ENCODE data around the gene GNAL.
"Not testable (repeated sequence)": the region's sequence is repeated elsewhere in the genome, so short reads cannot be mapped to it uniquely, and the experiment has no call there.

The GNAL gene

DNA sequence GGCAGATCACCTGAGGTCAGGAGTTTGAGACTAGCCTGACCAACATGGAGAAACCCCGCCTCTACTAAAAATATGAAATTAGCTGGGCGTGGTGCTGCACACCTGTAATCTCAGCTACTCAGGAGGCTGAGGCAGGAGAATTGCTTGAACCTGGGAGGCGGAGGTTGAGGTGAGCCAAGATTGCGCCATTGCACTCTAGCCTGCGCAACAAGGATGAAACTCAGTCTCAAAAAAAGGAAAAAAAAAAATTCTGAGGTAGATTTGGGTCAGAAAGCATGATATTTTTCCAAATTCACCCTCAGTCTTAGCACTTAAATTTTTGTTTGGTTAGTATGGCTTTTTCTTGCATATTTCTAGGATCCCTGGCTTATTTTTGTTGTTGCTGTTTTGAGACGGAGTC, 165.5 kb downstream of the GNAL start:
- not testable (repeated sequence) for DNase-seq

DNA sequence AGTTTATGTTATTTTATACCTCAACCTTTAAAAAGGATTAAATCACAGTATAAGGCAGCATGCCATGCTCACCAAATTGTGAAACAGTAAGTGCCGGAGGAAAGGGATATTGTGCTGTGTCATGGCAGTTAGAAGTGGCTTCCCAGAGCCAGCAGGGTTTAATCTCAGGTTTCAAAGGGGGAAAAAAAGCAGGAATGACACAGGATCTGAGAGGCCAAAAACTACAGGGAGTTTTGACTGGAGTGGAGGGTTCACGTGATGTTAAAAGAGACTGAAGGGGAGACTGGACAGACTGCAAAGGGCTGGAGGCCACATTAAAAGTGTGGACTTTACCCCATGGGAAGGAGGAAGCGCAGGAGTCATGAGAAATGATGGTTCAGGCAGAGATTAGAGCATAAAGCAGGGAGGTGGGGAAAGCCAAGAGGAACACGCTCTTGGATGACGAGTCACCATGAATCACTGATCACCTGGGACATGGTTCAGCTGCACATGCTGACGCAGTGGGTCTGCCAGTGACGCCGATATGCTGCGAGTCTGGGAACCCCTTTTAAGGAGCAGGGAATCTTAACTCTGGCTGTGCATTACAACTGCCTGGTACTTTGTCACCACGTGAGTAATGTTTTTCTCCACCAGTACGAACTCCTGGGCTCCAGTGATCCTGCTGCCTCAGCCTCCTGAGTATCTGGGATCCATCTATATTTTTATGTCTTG, 168.3 kb downstream of the GNAL start:
- no peak for DNase-seq

DNA sequence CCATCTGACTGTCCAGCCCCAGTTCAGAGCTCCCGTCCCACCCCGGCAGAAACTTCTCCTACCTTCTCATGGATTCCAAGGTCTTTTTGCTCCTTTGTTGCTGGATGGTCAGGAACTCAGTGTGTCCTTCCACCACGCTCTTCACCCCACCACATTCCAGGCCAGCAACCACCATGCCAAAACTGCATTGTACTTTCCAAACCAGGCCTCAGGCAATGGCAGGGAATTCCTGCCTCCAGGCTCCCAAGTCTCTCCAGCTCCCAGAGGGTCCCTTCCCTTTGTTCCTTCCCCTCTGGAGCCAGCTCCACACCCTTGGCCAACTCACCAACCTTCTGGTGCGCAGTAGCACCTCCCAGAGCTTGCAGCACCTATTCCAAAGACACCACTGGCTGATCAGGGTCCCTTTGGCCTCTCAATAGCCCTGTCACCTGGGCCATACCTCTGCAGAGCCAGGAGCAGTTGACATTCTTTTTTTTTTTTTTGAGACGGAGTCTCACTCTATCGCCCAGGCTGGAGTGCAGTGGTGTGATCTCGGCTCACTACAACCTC, 170.3 kb downstream of the GNAL start:
- DNase-seq: no peak

DNA sequence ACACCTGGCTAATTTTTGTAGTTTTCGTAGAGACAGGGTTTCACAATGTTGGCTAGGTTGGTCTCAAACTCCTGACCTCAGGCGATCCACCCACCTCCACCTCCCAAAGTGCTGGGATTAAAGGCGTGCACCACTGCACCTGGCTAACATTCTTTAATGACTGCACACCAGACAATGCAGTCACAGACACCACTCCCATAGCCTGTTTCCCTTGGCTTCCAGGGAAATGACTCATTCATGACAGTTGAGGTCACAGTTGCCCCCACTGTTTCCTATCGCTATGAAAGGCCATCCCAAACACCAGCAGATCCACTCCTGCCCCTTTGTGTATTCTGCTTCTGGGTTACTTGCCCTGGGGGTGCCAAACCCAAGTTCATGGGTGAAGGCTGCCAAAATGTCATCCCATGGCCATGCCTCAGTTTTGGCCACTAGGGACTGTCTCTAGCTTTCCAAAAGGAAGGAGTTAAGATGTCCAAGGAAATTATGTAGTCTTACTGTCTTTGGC, 170.9 kb downstream of the GNAL start:
- DNase-seq: no peak

DNA sequence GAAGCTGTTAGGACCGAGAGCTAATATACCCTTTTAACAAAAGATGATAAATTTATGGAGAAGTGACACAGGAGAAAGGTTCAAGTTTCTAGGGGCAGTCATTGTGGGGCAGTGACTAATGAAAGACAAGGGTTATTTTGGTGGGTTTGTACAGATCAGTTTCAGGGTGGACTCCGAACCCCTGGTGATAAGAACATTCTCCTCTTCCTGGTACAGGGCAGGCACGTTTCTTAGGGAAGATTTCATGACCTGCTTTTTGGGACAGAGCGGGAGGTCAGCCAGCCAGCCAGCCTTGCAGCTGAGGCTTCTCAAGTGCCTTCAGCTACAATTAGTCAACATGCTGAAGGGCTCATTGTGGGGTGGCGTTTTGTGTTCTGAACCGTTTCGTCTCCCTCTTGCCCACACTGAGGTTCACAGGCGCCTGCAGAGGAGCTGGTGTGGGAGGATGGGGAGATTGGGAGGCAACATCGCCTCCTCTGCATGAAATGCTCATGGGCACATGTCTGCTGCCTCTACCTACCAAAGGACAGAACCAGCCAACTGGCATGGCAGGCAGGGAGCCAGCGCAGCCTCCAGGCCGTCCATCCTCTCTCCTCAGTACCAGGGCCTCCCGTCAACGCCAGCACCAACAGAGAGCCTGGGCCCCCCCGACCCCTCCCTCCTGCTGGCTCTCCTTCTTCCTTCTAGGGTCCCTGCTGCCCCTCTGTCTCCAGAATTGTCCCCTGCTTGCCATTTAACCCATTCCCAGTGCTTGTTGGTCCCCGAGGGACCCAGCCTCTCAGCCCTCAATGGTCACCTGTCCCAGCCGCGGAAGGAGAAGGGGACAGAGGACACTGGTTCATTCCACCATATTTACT, 171.8 kb downstream of the GNAL start:
- DNase-seq: no peak

DNA sequence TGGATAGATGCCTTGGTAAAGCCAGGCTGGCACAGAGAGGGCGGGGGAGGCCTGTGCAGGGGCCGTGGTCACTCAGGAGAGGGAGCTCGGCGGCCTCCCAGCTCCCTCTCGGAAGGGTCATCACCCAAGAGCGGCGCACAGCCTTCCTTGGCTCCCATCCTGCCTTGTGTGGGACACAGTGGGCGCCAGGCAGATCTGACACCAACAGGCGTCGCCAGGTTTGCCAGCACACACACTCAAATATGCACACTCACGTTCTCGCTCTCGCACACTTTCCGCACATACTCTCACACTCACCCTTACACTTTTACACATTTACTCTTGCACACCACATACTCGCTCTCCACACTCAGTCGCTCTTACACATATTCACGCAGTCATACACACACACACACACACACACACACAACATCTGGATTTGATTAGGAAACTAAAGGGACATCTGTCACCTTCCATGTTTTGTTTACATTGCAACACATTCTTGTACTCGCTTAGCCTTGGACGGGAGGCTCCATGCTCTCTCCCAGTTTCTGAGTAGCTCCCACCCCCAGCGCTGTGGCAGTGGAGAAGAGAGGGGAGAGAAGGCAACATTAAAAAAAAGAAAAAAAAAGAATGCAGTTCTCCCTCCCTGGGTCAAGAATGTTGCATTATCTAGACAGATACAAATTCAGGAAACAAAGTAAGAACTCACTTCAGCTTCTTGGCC, 172.7 kb downstream of the GNAL start:
- DNase-seq: no peak

DNA sequence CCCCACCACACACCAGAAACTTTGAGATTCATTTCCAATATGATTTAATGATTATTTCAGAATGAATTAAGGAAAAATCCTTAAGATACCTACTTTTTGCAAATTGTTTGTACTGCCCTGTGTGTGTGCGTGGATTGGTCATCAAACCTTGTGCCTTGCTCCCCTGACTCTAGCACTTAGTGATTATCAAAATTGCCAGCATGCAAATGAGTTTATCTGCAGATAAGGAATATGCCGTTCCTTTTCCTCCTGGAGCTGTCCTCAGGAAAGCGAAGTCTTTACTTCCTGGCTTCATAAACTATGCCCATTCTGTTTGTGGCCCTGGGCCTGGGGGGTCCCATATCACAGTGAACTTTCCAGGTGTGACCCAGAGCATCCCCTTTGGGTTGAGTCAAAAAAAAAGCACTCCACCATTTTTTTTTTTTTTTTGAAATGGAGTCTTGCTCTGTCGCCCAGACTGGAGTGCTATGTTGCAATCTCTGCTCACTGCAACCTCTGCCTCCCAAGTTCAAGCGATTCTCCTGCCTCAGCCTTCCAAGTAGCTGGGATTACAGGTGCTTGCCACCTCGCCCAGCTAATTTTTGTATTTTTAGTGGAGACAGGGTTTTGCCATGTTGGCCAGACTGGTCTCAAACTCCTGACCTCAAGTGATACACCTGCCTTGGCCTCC, 173.5 kb downstream of the GNAL start:
- DNase-seq: no peak

DNA sequence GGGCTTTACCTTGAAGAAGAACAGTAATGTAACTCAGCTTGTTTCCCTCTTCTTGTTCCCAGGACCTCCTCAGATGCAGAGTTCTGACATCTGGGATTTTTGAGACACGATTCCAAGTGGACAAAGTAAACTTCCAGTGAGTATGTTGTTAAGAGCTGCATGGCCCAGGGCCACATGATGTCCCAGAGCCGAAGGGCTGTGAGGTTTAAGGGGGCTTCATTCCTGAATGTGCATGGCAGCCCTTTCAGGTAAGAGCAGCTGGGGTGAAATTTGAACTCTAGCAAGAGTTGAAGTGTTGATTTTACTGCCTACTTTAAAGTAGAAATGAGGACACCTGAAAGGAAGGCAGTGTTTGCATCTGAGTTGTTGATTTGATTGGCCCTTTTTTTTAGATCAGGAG, 175.4 kb downstream of the GNAL start:
- no peak for DNase-seq

DNA sequence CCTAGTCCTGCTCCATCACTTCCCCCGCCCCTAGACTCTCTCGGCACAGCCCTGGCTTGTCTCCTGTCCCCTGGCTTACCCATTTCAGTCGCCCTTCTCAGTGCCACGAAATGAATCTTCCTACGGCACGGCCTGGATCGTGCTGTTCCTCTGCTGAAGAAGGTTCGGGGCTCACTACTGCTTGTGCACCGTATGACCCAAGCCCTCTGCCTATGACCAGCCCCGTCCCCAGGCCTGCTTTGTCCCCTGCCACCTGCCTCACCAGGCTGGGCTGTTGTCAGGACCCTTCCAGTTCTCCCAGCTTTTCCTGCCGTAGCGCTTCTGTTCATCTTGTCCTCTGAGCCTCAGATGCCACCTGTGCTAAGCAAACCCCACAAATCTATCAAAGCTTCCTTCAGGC, 176.0 kb downstream of the GNAL start:
- DNase-seq: no peak

DNA sequence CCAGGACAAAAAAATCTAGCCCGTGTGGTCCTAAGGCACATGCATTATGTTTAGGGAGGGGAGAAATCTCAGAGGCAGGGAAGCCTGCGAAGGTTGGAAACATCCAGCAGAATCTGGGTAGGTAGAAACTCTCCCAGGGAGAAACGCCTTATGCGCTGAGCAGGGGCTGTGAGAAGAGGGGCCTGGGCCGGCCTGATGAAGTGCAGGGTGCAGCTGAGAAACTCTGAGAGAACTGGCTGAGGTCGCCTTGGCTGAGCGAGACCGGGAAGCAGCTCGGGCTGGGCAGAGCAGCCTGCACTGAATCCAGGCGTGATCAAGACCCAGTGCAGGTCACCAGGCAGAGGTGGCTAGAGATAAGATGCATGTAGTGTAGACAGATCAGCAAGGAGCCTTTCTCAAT, 177.3 kb downstream of the GNAL start:
- DNase-seq: no peak

DNA sequence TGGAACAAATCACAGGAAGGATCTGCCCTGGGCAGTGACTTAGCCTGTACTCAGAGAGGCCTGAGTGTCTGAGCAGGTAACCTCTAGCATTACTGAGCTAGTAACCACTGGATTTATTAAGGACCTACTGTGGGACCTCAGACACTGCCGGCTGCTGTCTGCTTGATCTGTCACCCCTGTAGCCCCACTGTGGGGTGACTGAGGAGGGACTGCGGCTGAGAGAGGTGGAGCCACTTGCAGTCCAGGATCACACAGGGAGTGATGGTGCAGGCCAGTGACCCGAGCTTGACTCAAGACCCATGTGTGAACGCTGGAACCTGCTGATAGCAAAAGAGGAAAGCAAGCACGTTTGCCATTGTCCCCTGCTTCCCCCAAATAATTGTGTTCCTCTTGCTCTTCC, 177.7 kb downstream of the GNAL start:
- DNase-seq: no peak

DNA sequence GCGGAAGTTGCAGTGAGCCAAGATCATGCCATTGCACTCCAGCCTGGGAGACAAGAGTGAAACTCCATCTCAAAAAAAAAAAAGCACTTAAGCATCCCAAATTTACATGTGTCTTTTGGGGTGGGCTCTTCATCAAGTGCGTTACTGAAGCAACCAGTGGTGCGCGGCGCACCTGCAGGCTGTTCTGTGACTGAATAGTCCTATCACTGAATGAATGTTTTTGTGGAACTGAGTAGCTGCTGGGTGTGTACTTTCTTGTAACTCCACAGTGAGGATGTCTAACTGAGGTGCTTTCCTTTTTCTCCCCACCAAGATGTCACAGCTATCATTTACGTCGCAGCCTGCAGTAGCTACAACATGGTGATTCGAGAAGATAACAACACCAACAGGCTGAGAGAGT, 179.2 kb downstream of the GNAL start:
- no peak for DNase-seq

DNA sequence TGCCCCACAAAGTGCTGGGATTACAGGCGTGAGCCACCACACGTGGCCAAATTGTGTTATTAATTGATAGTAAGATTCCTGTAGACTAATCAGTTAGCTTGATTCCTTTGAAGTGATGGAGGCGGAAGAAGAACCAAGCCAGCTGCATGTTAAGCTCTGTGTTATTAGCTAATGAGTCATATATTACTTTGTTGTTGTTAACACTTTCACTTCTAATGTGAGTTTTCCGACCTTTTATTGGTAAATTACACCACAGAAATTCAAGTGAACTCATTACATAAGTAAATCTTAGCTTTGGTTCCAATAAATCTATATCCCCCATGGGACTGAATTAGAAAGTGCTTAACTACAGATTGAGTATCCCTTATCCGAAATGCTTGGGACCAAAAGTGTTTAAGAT, 182.4 kb downstream of the GNAL start:
- no peak for DNase-seq

DNA sequence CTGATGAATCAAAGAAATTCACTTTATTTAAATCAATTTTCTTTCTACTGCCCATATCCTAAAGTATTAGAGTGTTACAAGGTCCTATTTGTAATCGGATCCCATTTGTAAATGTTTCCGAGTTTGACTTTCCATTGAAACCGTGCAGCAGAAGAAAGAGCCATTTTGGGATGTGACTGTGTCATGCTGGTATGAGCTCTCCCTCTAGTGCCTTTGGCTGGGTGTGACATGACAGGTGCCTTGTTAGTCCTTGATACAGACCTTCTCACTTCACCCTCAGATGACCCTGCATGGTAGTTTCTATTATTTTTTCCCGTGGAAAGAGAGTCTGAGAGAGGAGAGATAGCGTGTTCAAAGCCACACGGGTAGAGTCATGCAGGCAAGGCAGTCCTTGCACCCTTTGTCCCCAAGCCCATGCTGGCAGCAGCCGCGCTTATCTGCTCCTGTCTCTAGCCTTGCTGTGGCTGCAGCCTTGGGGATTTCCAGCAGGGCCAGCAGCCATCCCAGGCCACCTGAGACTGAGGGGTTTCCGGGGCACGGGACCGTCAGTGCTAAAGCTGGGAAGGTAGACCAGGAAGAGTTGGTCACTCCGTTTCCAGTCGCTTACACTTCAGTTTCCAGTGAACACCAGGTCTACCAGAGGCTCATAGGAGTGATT, 183.5 kb downstream of the GNAL start:
- no peak for DNase-seq

DNA sequence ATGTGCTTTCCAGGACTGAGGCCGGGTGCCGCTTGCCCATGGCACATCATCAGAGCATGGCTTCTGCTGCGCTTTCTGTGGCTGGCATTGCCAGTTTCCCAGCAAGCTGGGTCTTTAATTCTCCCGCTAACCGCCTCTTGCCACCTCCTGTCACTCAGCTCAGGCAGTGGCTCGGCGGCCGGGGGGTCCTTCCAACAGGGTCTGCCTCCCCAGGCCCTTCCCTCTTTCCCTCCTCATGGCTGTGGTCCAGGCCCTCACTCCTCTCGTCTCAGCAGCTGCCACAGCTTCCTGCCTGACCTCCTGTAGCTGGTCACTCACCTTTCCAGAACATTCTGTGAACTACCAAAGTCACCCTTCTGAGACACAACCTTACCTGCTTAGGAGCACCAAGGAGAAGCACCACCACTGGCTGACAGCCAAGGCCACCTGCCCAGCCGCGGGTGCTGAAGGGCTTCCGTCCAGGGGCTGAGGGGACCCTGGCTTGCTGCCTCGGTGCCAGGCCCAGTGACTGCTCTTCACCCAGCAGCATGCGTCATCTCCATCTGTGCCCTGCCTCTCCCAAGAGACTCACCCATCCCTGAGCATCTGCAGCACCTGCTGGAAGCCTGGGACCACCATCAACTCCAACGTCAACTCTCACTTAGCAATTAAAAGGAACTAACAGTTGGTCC, 184.7 kb downstream of the GNAL start:
- DNase-seq: no peak

DNA sequence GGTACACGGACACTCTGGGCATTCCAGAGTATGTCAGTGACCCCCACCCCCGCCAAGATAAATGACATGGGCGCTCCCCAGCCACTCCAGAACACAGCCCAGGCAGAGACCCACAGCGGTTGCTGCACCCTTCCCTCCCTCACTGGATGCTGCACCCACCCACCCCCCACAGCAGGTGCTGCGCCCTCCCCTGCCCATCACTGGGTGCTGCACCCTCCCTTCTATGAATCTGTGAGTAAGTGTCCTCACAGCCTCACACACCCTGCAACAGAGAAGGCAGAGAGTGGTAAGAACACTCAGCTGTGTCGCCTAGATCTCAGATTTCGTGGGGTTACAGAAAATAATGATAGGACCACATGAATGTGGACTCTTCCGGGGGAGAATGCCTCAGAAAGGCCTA, 185.6 kb downstream of the GNAL start:
- DNase-seq: no peak

DNA sequence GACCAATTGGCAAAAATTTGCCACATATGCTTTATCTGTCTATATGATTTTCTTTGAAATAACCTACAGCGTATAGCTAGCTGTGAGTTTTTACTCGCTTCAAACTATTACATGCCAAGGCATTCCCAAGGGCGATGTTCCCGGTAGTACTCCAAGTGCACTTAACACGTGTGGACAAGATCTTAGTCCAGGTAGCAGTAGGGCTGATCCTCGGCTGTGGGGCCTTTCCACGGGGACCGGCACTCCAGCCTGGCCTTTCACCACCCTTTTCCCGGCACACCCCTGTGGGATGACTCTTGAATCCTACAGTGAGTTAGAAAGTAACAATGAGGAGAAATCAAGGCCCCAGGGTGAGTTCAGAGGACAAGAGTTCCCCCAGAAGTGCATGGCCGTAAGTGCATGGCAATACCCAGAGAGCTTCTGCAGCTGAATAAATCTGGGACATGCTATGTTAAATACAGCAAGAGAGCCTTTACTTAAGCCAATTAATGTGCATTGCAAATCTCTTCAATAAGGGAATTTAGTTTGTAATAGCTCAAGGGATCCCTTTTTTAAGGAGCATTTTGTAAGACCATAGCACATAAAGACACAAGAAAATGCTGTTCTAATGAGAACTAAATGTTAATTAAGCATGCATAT, 188.6 kb downstream of the GNAL start:
- DNase-seq: no peak

DNA sequence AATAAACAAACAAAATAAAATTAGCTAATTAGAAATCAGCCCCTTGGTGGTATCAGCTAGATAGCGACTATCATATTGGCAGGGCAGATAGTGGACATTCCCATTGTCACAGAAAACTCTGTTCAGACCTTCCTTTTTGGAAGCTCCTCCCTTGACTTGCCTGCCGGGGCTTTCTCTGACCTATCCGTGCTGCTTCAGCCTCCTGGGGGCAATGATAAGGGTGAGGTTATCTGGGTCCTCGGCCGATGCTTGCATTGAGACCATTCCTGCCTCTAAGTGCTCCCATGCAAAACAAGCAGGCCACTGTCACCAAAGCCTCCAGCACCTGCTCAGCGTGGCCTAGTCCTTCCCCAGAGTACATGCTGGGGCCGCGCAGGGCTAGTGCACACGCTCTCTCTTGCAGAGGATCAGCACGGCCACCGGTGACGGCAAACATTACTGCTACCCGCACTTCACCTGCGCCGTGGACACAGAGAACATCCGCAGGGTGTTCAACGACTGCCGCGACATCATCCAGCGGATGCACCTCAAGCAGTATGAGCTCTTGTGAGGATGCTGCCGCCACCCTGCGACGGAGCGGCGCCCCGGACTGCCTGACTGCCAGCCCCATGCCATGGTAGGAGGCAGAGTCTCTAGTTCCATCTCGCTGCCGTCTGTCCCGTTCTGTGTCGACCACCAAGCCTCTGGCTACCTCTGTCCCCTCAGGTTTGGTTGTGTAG, 191.7 kb downstream of the GNAL start:
- no peak for DNase-seq

DNA sequence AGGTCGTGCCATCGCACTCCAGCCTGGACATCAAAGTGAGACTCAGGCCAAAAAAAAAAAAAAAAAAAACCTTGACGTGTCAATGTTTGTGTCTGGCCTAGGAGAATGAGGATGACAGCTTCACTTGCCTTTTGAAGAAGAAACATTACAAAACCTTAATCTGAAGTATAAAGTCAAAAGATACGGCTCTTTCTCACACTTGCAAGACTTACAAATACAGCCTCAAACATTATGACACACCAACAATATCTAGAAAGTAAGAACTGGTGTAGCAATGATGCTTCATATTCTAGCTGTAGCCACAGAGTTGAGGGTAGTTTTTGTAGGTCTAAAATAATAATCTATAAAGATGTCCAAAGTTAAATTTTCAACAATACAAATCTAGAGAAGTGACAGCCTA, 193.6 kb downstream of the GNAL start:
- no peak for DNase-seq

DNA sequence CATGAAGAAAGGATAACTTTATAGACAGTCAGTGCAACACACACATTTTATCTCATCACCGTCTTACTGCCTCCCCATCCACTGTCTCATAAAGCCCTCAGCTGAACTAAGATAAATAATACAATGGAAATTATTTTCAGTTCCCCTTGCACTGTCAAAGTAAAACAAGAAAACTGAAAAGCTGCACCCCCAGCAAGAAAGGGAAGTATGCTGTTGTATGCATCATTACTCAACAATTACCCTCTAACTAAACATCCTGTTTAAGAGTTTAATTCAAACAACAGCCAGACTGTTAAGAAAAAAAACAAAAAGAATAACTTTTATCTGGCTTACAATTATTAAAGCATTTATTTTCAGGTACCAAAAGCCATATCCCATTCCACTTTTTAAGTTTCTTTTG, 194.1 kb downstream of the GNAL start:
- no peak for DNase-seq

All from retina (tissue), 1 donor.